GM03348 (cell line): Measurements from ENCODE around the gene NSD2.

ENCODE experiments used
- DNase-seq: peaks from one replicate; pipeline ENCODE4 v3.0.0; 2012; ENCODE audit warnings: low spot score

The NSD2 gene

DNA sequence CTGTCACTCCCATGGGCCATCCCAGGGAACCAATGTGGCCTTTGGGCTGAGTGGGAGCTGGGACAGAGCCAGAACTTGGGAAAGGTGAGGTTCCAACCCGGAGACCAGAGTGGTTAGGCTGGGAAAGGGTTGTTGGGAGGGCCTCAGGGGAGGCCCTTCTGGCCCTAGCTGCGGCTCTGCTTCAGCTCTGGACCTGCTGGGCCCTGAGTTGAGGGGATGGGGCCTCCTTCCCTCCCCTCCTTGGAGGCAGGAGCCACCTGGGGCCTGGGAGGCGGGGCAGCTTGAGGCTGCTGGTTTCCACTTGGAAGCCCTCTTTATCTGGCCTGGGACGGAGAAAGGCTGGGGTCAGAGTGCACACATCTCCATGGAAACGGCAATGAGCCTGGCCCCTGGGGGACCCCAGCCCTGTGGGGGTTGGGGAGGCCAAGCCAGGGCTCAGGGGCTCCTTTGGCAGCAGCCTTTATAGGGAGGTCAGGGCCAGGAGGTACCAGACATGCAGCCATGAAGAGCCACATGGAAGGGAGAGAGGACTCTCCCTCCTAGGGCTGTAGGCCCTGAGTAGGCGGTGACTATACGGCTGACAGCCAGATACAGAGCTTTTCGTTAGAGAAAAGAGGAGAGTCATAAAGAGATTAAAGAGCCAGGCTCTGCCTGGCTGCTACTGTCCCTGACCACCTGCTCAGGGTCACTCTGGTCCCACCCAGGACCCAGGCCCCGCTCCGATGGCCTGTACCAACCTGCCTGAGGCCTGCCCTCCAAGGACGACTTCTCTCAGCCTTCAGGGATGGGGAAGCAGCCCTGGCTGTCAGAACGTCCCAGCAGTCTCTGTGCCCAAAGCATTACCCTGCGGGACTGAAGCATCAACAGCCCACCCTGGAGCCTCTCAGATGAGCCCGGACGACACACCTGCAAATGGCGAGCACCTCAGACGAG, 6.9 kb upstream of the NSD2 start:
- no peak for DNase-seq

DNA sequence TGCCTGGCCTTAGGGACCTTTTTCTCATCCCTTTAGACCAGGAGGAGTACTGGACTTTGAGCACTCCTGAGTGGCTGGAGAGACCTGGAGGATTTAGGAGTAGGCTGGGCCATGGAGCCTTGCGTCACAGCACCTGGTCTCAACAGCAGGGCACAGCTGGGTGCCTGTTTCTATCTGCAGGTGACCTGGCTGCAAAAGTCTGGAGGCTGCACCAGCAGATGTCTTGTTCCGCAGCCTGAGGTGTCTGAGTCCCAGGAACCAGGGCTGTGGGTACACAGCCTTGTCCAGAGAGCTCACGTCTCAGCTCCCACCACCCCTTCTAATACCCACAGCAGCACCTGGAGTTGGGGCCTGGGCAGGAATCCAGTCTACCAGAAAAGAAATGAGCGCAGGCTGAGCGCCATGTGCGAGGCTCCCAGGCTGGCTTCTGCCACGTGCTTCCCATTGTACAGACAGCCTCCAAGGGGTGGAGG, 5.0 kb upstream of the NSD2 start:
- DNase-seq, result no peak

DNA sequence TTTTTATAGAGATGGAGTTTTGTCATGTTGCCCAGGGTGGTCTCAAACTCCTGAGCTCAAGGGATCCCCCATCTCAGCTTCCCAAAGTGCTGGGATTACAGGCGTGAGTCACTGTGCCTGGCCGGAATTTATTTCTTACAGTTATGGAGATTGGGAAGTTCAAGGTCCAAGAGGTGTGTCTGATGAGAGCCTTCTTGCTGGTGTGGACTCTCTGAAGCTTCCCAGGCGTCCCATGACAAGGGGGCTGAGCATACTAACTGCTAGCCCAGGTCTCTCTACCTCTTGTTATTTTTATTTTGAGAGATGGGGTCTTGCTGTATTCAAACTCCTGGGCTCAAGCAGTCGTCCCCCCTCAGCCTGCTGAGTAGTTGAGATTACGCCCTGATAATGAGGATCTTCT, 2.9 kb upstream of the NSD2 start:
- DNase-seq, result no peak

DNA sequence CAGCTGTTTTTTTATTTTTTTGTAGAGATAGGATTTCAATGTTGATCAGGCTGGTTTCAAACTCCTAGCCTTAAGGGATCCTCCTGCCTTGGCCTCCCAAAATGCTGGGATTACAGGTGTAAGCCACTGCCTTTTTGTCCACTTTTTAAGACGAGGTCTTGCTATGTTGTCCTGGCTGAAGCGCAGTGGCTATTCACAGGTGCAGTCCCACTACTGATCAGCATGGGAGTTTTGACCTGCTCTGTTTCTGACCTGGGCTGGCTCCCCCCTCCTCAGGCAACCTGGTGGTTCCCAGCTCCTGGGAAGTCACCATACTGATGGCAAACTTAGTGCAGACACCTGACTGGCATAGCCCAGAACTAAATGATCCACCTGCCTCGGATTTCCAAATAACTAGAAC, 2.3 kb upstream of the NSD2 start:
- no peak for DNase-seq

DNA sequence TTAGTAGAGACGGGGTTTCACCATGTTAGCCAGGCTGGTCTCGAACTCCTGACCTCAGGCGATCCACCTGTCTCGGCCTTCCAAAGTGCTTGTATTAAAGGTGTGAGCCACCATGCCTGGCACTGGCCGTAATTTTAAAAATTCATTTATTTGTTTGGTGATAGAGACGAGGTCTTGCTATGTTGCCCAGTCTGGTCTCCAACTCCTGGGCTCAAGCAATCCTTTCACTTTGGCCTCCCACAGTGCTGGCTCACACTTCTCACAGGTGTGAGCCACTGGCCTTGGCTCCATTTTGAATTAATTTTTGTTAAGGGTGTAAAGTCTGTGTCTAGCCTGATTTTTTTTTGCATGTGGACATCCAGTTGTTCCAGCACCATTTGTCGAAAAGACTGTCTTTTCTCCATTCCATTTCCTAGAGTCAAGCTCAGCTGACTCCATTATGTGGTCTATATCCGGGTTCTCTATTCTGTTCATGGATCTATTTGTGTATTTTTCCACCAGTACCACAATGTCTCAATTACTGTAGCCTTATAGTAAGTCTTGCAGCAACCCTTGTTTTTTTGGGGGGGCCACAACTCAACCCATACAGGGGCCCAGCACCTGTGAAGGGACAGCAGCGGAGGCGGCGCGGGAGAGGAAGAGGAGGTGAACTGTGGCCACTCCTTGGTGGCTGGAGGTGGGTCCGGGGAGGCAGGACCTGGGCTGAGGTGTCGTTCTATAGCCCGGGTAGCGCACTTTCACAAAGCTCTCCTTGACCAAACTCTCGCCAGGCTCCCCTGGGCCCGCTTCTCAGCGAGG, 1.5 kb upstream of the NSD2 start:
- DNase-seq, result no peak

DNA sequence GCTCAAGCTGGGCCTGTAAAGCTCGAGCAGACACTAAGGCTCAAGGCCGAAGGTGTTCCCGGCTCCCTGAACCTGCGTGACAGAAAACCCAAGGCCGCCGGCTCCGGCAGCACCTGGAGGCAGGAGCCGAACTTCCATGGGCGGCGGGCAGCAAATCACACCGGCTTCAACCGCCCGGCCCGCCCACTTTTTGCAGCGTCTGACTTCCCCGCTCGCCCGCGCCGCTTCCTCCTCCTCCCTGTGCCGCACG, 940 bp upstream of the NSD2 start:
- DNase-seq, result peak; percentile 86

DNA sequence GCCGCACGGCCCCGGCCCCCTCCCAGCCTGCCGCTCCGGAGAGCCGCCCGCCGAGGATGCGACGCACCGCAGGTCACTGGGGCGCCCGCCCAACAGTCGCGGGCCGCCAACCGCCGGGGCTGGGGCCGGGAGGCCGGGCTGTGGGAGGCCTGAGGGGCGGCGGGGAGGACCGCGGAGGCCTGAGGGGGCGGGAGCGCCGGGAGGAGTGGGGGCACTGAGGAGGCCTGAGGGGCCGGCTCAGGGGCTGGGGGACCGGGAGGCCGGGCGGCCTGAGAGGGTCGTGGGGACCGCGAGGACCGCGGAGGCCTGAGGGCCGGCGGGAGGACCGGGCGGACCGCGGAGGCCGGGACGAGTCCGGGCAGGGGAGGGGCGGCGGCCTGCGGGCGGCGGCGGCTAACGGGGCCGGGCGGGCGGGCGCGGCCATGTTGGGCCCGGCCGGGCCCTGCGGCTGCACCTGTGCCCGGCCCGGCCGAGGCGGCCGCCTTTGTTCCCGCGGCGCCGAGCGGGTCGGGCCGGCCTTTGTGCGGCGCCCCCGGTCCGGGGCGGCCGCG, 353 bp downstream of the NSD2 start:
- DNase-seq, result peak; percentile 70

DNA sequence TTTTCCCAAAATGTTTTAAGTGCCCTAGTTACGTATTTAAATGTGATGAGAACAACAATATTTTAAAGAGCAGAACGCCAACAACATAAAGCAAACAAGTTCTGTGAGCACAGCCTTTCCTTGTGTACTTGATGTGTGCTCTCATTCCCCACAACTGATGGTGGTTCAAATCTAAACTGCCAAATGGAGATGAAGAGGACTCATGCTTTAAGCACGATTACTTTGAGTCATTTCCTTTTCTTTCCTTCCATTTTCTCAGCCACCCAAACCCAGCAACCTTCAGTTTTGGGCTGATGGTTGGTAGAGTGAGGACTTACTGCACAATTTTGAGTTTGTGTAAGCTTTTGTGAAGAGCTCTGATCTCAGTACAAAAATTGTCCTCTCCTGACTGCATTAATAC, 1.7 kb downstream of the NSD2 start:
- DNase-seq, result peak; percentile 58

DNA sequence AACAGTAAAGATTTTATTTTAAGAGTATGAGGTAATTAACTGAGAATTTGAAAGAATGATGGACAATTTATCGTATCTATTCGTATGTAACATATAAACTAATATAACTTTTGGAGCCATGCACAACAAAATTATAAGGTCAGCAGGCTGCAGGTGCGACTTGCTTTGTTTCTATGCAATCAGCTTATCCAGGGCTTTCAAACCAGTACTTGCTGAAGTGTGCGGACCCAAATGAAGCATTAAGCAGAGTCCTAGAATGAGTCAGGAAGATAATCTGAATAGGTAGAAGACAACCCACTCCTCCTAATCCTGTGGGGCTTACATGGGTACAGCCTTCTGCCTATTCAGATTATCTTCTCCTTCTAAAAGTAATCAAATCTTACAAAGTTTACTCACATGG, 2.1 kb downstream of the NSD2 start:
- no peak for DNase-seq

DNA sequence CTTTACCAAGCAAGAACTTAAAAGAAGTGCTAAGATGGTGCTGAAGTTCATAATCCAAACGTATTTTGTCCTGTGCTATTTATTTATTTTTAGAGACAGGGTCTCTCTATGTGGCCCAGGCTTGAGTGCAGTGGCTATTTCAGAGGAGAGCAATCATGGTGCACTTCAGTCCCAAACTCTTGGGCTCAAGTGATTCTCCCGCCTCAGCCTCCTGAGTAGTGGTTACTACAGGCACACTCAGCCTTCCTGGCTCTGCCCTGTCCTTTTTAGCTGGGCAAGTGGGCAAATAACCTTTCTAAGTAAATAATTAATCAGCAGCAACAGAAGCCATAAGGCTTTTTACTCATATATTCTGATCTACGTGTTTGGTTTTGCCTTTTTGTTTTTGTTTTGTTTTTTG, 2.6 kb downstream of the NSD2 start:
- DNase-seq, result no peak

DNA sequence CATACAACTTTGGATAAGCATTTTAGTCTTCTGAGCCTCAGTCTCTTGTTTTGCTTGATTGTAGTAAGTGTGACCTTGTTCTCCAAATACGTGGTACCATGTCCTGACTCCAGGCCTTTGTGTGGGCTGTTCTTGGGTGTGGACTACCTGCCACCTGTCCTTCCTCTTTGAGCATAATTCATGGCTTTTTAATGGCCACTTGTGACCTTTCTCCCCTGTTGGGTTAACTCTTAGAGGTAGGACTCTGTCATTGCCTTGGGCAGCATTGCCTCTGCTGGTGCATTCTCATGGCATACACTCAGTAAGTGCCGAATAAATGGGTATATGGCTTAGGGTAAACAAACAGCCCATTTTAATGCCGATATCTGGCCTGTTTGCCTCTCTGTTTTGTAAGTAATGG, 3.0 kb downstream of the NSD2 start:
- DNase-seq, result no peak

DNA sequence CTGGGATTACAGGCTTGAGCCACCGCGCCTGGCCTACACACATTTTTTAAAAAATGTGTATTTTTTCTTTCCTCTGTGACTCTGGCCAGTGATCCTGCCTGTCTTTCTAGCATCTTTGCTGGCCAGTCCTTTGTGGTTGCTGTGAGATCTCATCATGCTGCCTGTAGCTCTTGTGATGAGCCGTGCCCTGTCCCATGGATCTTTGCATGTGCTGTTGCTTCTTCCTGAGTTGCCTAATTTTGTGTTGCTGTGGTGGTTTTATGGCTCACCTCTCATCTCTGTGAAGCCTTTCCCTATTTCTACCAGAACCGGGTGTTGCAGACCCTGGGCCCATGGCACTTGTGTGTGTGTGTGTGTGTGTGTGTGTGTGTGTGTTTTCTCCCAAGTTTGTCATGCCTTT, 8.3 kb downstream of the NSD2 start:
- no peak for DNase-seq

DNA sequence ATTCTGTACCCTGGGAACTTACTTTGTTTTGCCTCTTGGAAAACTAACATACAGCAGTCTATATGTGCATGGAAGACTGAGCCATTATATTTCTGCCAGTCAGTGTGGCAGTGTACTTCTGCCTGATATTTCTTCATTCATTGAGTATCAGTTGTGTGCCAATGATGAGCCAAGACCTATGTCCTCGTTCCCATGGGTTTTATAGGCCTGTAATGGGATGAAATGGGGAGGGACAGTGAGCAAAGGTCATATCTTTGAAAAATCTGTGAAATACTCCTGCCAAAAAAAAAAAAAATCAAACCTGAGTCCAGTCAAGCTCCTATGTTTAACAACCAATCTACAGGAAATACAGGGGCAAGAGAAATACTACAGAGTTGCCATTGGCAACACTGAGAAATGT, 9.1 kb downstream of the NSD2 start:
- DNase-seq, result no peak

DNA sequence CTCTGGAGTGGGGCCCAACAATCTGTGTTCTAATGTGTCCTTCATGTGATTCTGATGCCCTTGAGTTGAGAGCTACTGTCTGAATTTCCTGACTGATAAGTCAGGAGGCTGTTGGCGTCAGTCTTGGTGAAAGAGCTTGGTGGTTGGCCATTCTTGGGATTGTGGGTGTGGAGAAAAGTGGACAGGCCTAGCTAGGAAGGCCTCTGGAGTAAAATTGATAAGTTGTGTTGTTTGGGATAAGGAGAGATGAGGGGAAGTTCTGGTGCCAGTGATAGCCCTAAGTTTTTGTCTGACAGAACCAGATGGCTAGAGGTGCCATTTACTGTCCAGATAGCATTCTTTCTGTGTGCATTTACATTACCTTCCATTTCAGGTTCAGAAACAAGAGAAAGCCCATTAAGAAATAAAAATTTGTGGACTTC, 11.7 kb downstream of the NSD2 start:
- DNase-seq, result no peak

DNA sequence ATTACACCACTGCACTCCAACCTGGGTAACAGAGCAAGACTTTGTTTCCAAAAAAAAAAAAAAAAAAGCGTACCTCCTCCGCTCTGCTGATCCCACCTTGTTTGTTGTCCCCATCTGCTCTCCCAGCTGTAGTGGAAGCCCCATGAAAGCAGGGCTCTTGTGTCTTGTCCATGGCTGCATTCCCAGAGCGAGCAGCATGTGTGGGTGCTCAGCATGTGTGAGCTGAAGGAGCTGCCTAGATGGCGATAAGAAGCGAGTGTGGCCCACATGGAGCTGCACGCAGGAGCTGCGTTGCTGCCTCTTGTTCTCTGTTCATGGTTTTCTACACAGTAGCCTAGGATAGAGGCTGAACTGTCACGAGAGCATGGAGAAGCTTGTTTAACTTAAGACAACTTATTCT, 12.4 kb downstream of the NSD2 start:
- no peak for DNase-seq

DNA sequence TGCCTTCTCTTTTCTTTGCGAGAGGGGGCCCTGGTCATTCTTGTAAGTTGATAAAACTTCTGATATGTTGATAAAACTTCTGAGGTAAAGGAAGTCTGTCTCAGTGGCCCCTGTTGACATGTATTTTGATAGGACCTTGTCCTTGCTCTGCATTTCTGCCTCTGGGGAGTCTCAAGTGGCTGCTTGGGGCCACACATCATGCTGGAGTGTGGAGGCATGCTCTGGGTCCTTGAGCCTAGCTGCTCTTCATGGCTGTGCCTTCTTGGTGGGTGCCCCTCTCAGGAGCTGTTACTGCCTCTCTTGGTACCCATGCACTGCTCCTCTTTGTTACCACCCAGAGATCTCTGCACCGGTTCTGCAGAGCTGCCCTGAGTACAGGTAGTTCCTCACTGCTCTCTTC, 14.2 kb downstream of the NSD2 start:
- DNase-seq, result no peak

DNA sequence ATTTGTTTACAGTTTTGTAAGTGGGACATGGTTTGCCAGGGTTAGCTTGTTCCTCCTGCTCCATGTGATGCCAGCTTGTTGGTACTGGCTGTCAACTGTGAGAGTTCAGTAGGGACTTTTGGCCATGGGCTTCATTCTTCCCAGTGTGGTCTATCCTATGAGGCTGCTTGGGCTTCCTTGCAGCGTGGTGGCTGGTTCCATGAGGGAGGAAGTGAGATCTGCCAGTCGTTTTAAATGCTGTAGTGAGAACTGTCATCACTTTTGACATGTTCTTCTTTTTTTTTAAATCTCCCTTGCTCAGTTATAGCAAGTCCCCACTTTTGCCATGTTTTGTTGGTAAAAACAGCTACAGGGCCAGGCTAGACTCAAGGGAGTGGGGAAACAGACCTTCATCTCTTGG, 15.9 kb downstream of the NSD2 start:
- no peak for DNase-seq

DNA sequence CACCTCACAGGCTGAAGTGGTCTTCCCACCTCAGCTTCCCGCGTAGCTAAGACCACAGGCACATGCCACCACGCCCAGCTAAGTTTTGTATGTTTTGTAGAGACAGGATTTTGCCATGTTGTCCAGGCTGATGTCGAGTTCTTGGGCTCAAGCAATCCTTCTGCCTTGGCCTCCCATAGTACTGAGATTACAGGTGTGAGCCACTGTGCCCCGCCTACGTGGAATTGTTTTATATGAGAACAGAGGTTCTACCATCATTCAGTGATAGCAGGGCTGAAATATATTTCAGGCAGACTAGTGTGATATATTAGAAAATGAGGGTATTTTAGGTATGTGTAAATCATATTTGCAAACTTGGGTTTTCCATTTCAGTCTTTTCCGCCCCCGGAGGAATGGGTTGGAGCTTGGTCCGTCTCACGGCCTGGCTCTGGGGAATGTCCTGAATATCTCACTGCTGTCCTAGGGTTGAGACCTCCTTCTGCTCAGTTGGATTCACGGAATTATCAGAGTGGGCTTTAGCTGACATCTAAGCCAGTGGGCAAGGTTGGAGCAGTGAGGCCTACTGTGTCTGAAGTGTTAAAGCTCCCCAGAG, 19.9 kb downstream of the NSD2 start:
- DNase-seq, result no peak

DNA sequence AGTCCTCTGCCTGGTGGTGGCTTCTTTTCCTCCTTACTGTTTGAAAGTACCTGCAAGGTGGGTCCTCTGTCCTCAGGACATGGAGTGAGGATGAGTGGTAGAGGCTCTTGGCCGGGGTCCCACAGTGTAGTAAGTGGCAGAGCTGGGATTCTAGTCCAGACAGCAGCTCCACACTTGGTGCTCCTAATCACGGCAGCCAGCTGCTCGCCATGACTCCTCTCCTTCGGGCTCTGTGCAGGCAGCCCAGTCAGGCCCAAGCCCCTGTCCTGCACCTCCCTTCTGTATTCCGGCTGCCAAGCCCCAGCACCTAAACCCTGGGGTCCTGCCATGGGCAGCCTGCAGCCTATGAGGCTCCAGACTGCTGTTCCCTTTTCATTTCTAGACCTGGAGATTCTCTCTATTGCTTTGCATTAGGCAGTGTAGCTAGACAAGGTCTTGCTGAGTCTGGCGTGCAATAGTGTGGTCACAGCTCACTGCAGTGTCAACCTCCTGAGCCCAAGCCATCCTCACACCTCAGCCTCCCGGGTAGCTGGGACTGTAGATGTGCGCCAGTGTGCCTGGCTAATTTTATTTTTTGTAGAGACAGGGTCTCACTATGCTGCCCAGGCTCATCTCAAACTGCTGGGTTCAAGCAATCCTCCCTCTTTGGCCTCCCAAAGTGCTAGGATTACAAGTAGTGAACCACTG, 24.9 kb downstream of the NSD2 start:
- no peak for DNase-seq

DNA sequence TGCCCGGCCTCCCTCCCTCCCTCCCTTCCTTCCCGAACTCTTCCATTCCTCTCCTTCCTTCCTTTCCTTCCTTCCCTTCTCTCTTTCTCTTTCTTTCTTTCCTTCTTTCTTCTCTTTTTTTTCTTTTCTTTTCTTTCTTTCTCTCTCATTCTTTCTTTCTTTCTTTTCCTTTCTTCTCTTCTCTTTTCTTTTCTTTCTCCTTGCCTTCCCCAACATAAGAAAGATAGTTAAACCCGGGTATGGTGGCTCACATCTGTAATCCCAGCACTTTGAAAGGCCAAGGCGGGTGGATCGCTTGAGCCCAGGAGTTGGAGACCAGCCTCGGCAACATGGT, 25.4 kb downstream of the NSD2 start:
- no peak for DNase-seq

DNA sequence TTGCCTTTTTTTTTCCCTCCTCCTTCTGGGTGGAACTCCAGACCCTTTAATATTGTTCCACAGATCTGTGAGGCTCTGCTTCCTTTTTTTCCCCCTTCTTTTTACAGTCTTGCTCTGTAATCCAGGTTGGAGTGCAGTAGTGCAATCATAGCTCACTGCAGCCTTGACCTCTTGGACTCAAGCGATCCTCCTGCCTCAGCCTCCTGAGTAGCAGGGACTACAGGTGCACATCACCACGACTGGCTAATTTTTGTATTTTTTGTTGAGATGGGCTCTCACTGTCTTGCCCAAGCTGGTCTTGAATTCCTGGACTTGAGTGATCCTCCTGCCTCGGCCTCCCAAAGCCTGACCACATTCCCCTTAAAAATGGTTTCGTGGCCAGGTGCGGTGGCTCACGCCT, 26.8 kb downstream of the NSD2 start:
- no peak for DNase-seq

DNA sequence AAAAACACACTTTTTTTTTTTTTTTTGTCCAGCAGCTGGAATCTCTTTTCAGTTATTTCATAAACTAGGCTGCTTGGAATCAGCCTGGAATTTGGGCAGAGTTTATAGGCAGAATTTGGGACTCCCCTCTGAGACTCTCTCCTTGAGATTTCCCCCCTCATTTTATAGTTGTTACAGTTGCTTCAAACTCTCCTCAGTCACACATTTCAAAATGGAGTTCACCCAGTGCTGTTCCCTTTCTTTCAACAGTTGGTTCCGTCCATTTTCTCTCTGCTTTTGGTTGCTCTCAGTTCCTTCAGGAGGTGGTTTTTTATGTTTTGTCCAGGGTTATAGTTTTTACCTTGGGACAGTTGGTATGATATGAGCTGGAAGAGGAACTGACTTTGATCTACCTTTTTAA, 27.5 kb downstream of the NSD2 start:
- DNase-seq, result no peak
